Measurements from ENCODE around the gene SLC26A3. TPM values are rescaled to one million over a fixed set of nuclear protein-coding genes. Genes with fewer than 3 reads are reported as not detected.

The SLC26A3 gene
- total RNA-seq, 2 donors from 2014 or later: 973 to 1,169 TPM

GRCh38 chr7:107779647-107780099 lies 23.4 kb downstream of the SLC26A3 start:
- DNase-seq: peak; percentile 58
- intact Hi-C loops (cut with DNase I): loop anchor here (10.0 kb wide), 1 partner anchor 95 kb away; no protein-coding TSS in a partner anchor
- Histone ChIP-seq H3K9ac (ENCODE audit: low read depth in 2 of 2, low read length in 2 of 2) (no peak overlapping the region), H3K36me3 (no peaks in the 10 kb centered on the region), H3K9me3 (no peaks in the 10 kb centered on the region), H3K4me1 (no peaks in the 10 kb centered on the region), H3K27me3 (no peaks in the 10 kb centered on the region), H3K27ac (no peak overlapping the region), H3K4me3 (no peak overlapping the region)
- no peak for TF ChIP-seq CTCF (IDR thresholded peaks at IDR 0.05)

DNA sequence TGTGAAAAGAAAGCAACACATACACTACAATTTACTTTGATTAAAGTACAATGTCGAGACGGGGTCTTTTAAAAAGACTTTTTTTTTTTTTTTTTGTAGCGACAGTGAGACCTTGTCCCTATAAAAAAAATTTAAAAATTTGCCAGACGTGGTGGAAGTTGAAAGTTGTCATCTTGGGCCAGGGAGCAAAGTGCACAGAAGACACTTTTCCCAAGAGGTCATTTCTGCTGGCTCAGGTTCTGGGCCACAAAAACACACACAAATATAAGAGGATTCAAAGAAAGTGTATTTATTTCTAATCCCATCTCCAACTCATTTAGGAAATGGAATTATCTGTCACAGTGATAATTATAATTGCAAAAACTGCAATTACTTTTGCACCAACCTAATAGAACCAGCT lies 24.7 kb downstream of the SLC26A3 start:
- intact Hi-C loops (cut with DNase I): loop anchor here (10.0 kb wide), 1 partner anchor 97 kb away; no protein-coding TSS in a partner anchor
- H3K9ac ChIP-seq (ENCODE audit: low read depth in 2 of 2, low read length in 2 of 2): no peak overlapping the region

GRCh38 chr7:107777702-107778101 lies 25.3 kb downstream of the SLC26A3 start:
- H3K4me3 ChIP-seq: no peak overlapping the region
- H3K36me3 ChIP-seq: no peaks in the 10 kb centered on the region
- intact Hi-C loops (cut with DNase I): loop anchor here (10.0 kb wide), 1 partner anchor 97 kb away; no protein-coding TSS in a partner anchor
- no peaks in the 10 kb centered on the region for H3K9me3 ChIP-seq
- no peak for DNase-seq
- no peaks in the 10 kb centered on the region for H3K27me3 ChIP-seq
- no peaks in the 10 kb centered on the region for H3K4me1 ChIP-seq
- no peak overlapping the region for H3K27ac ChIP-seq
- TF ChIP-seq CTCF (IDR thresholded peaks at IDR 0.05): no peak
- H3K9ac ChIP-seq (ENCODE audit: low read depth in 2 of 2, low read length in 2 of 2): no peak overlapping the region

More for the DNA sequence above, 24.7 kb downstream of the SLC26A3 start:
- no peak overlapping the region for H3K27ac ChIP-seq
- no peaks in the 10 kb centered on the region for H3K27me3 ChIP-seq
- H3K4me3 ChIP-seq: no peak overlapping the region
- H3K36me3 ChIP-seq: no peaks in the 10 kb centered on the region
- H3K4me1 ChIP-seq: no peaks in the 10 kb centered on the region
- H3K9me3 ChIP-seq: no peaks in the 10 kb centered on the region
- DNase-seq: no peak
- TF ChIP-seq CTCF (IDR thresholded peaks at IDR 0.05): no peak

GRCh38 chr7:107773027-107773426 lies 30.0 kb downstream of the SLC26A3 start:
- H3K9me3 ChIP-seq: no peaks in the 10 kb centered on the region
- no peak overlapping the region for H3K4me3 ChIP-seq
- intact Hi-C loops (cut with DNase I): loop anchor here (10.0 kb wide), 1 partner anchor 102 kb away; no protein-coding TSS in a partner anchor
- H3K27me3 ChIP-seq: no peaks in the 10 kb centered on the region
- no peak for TF ChIP-seq CTCF (IDR thresholded peaks at IDR 0.05)
- H3K36me3 ChIP-seq: no peaks in the 10 kb centered on the region
- no peak for DNase-seq
- H3K4me1 ChIP-seq: no peaks in the 10 kb centered on the region
- no peak overlapping the region for H3K9ac ChIP-seq (ENCODE audit: low read depth in 2 of 2, low read length in 2 of 2)
- H3K27ac ChIP-seq: no peak overlapping the region

GRCh38 chr7:107768263-107768662 lies 34.8 kb downstream of the SLC26A3 start:
- H3K9ac ChIP-seq (ENCODE audit: low read depth in 2 of 2, low read length in 2 of 2): no peak overlapping the region
- H3K9me3 ChIP-seq: no peaks in the 10 kb centered on the region
- DNase-seq: no peak
- H3K27ac ChIP-seq: no peak overlapping the region
- no peaks in the 10 kb centered on the region for H3K27me3 ChIP-seq
- no peaks in the 10 kb centered on the region for H3K4me1 ChIP-seq
- no peak for TF ChIP-seq CTCF (IDR thresholded peaks at IDR 0.05)
- intact Hi-C loops (cut with DNase I): no loop called here
- H3K36me3 ChIP-seq: no peaks in the 10 kb centered on the region
- H3K4me3 ChIP-seq: no peak overlapping the region
